Muscle of arm (tissue), 12 donors: Measurements from ENCODE around the gene ATF2. TPM values are rescaled to one million over a fixed set of nuclear protein-coding genes. Genes with fewer than 3 reads are reported as not detected.

ENCODE experiments used
- DNase-seq: peaks from one replicate; pipeline ENCODE4 v3.0.0-alpha.2; 2013
- polyA plus RNA-seq, 12 donors: library from polyadenylated mRNA; unstranded; fragments of 120-200 nt; gene quantifications; one replicate each; pipeline ENCODE4 v1.2.1, GENCODE V29; 2013; ENCODE audit not compliant: insufficient read length in 12 of 12

ATF2 gene
- polyA plus RNA-seq, 12 donors: 31.9 to 51.3 (median 37.2) TPM; not detected in 1

GRCh38 chr2:175027755-175028154 lies 140.2 kb downstream of the ATF2 start:
- no peak for DNase-seq

GRCh38 chr2:175026385-175026784 lies 141.6 kb downstream of the ATF2 start:
- DNase-seq: no peak

GRCh38 chr2:175025946-175026345 lies 142.1 kb downstream of the ATF2 start:
- no peak for DNase-seq

GRCh38 chr2:175025233-175025632 lies 142.8 kb downstream of the ATF2 start:
- DNase-seq: no peak

- DNase-seq: no peak
Measured at GRCh38 chr2:175022923-175023322, 145.1 kb downstream of the ATF2 start.

Other genes with a start within 250 kb of the ATF2 start
- gene CHN1, start 162.8 kb downstream of the ATF2 start, polyA plus RNA-seq: 10 to 100 TPM in 10 of 12 donors, 1 to 10 TPM in 1, not detected in 1; 8.7 to 21.2 (median 14.5) TPM
- gene ATP5MC3, start 13.5 kb upstream of the ATF2 start, polyA plus RNA-seq: 100 to 1,000 TPM in 11 of 12 donors, not detected in 1; 108 to 251 (median 231) TPM